ENCODE results near the gene C11orf68.
"Not testable (repeated sequence)": the region's sequence is repeated elsewhere in the genome, so short reads cannot be mapped to it uniquely, and the experiment has no call there.

Gene C11orf68

GRCh38 chr11:65911682-65912568 is 6.9 kb downstream of the C11orf68 start:
- DNase-seq: peak; percentile 93

DNA sequence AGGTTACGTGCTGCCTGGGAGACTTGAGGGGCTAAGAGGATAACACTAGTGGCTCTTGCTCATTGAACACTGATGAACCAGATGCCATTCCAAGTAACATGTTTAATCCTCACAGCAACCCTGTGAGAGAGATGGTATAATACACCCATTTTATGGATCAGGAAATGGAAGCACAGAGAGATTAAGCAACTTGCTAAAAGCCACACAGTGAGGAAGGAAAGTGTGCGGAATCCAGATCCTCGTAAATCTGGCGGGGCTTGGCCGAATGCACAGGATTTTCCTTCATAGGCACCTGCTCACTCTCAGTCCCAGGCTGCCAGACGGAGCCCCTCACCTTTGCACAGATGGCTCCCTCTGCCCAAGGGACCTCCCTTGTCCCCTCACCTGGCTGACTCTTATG is 11.0 kb downstream of the C11orf68 start:
- no peak for DNase-seq

DNA sequence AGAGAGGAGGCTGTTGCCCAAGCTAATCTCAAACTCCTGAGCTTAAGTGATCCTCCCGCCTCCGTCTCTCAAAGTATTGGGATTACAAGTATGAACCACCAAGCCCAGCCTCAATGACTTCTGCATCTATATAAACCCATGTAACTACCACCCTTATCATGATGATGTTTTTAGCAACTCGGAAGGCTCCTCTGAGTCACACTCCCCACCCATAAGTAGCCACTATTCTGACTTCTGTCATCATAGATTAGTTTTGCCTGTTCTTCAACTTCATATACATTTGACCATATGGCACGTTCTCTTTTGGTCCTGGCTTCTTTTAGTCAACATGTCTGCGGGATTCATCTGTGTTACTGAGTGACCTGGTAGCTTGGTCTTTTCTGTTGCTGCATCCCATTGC is 12.3 kb downstream of the C11orf68 start:
- no peak for DNase-seq

- no peak for DNase-seq
Measured at GRCh38 chr11:65903715-65904114, 15.1 kb downstream of the C11orf68 start.

DNA sequence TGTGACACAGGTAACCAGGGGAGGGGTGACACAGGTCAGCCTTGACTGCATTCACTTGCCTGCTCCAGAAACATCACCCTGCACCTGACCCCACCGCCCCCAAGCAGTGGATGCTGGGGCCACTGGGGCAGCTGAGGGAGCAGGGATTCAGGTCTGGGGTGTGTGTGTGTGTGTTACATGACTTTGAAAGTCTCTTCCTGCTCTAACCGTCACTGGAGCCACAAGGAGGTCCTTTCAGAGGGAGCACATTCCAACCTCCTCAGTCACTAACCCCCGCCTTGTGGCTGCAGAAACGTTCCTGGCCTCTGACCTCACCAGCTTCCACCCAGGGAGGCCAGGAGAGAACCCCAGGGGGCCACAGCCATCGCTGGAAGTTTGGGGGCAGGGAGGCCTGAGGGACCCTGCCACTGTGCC is 15.8 kb downstream of the C11orf68 start:
- peak; percentile 93 for DNase-seq

- no peak for DNase-seq
Measured at GRCh38 chr11:65900899-65901180, 18.0 kb downstream of the C11orf68 start.

GRCh38 chr11:65900125-65900898 is 18.6 kb downstream of the C11orf68 start, which contains the start of gene FOSL1:
Gene FOSL1, minus strand, starts transcription at chr11:65900388. Its CDS starts 49 bp downstream, at chr11:65900339.
- peak; percentile 97 for DNase-seq

DNA sequence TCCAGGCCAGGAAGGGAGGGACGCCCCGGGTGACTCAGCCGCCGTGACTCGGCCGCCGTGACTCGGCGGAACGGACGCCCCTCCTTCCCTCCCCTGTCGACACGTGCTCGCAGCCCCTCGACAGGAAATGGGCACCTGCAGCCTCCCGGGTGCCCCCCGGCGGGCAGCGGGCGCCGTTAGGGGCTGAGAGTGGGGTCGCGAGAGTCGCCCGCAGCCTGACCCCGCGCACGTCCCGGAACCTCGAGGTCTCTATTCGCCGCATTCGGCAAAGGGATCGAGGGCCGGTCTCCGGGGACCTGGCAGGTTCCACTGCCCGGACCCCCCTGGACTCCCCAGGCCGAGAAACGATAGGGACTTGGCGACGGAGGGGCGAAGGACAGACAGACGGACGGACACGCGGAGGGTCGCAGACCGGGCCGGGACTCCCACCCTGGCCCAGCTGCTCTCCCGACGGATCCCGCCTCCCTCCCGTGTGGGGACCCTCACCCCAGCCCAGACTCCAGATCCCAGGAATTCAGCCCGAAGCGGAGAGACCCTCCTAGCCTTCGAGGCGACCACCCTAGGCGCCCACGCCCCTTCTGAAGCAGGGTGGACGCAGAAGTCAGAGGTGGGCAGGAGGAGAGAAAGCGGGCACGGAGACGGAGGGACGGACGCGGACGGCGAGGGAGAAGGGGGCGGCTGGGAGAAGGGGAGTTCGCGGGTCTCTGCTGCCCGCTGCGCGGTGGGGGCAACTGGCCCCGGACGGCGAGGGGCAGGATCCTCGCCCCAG is 19.3 kb downstream of the C11orf68 start:
- peak; percentile 82 for DNase-seq

GRCh38 chr11:65898656-65899355 is 20.1 kb downstream of the C11orf68 start:
- DNase-seq: no peak

DNA sequence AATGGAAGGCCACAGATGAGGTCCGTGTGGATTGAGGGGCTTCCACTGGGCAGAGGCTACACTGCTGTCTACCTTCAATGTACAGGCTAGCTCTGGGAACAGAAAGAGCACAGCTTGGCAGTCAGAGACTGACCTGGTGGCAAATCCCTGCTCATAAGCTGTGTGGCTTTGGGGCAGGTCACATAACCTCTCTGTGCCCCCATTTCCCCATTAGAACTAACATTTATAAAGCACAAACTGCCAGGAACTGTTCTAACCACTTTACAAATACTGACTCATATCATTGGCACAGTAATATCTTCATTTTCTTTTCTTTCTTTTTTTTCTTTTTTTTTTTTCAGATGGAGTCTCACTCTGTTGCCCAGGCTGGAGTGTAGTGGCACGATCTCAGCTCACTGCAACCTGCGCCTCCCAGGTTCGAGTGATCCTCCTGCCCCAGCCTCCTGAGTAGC is 21.8 kb downstream of the C11orf68 start:
- DNase-seq: no peak

DNA sequence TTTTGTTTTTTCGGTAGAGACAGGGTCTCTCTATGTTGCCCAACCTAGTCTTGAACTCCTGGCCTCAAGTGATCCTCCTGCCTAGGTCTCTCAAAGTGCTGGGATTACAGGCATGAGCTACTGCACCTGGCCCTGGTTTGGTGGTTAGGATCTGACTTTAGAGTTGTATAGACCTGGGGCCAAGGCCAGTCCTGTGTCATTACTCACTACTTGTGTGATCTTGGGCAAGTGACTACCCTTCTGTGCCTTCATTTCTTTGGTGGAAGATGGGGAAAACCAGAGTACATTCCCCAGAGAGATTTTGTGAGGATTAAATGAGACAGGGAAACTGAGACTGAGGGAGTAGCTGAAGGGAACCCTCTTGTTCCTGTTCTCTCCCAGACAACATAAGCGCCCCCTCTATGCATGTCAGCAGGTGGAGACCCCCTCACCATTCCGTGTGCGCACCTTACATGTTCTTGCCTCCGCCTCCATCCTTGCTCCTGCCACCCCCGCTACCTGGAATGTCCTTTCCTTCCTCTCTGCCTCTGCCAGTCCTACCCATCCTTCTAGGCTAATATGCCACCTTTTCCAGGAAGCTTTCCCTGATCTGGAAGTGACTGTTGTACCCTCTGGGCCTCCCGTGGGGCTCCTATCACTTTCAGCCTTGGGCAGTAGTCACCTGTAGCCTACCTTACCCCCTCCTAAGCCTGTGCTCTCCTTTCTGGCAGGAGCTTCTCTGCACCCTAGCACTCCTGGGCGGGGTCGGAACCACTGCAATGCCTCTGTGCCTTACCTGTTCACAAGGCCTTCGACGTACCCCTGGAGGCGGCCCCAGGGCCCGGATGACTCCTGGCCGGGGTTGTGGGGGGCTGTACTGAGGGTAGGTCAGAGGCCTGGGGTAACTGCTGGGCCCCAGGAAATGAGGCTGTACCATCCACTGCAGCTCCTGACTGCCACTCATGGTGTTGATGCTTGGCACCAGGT is 22.5 kb downstream of the C11orf68 start:
- DNase-seq: no peak

DNA sequence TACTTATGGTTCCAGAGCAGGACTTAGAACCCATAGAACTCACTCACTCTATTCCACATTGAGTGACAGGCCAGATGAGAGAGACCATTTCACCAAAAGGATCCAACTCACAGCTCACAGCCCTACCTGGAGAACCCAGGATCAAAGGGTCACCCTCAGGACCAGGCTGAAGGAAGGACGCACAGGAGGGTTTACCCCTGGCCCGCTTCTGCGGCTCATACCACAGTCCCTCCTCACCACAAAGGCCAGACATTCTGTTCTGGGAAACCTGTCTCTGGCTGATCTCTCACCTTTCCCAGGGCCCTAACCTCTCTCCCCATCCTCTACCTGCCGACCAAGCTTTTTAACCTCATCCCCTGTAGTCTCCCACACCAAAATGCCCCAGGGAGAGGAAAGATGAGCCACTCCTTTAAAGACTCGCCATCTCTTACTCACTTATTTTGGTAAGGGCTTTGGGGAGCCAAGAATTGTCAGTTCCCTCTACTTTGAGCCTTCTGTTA is 23.3 kb downstream of the C11orf68 start:
- DNase-seq: no peak

DNA sequence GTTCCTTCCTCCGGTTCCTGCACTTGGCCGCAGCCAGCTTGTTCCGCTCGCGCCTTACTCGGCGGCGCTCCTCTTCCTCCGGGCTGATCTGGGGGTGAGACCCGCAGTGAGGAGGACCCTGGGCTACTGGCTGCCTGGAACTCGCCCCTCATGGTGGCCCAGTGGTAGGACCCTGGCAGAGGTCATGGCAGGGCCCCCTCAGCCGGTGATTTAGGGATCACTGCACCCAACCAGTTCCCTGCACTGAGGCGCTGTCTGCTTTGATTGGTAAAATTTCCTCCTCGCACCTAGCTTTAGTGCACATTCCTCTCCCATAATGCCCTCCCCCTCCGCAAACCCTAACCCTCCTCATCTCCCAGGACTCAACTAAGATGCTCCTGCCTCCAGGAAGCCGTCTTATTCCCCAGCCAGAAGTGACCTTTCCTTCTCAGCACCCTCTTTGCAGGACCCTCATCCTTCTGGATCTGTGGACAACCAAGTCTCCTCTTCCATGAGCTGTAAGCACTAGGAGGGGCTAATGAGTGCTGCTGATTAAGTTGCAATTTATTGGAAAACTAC is 24.7 kb downstream of the C11orf68 start:
- no peak for DNase-seq

DNA sequence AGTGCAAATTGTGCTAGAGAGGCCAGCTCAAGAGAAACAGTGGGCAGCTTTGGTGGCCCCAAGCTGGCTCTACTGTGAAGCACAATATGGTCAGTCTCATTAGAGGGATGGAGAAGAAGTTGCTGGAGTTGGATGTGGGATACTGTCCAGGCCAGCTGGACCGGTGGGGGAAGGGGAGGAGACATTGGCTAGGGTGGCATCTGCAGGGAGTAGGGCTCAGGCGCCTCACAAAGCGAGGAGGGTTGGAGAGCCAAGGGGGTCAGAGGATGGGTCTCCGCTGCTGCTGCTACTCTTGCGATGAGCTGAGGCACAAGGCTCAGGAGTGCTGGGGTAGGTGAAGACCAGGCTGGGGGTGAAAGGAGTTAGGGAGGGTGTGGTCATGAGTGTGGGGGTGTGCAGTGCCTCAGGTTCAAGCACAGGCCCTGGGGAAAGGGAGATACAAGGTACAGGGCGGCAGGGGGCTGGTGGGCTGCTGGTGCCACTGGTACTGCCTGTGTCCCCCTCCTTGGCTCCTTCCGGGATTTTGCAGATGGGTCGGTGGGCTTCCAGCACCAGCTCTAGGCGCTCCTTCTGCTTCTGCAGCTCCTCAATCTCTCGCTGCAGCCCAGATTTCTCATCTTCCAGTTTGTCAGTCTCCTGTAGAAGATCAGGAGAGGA is 26.1 kb downstream of the C11orf68 start:
- no peak for DNase-seq

DNA sequence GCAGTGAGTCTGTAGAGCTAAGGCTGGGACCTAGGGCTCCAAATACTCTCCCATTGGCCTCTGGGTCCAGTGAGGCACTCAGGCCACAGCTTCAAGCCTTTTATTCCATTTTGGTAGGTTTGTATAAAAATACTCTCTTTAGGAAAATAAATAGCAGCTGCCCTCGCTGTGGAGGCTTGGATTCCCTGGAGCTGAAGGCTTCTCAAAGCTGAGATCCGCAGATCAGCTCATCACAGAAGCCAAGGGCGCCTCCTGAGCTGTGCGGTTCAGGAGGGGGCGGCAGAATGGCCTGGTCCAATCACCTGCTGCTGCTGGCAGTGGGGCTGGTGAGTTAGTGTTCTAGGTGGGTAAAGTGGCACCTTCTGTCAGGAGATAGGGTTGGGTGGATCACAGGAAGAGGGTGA is 26.7 kb downstream of the C11orf68 start:
- DNase-seq: not testable (repeated sequence)

- DNase-seq: peak; percentile 69
Measured at GRCh38 chr11:65891219-65892136, 27.4 kb downstream of the C11orf68 start.

- peak; percentile 95 for DNase-seq
Measured at GRCh38 chr11:65890324-65891218, 28.3 kb downstream of the C11orf68 start, which contains the start of gene CCDC85B. Gene CCDC85B, plus strand, starts transcription at chr11:65890673. Its CDS starts 111 bp downstream, at chr11:65890784.
